Transverse colon (tissue), 4 donors: ENCODE results near the gene CPSF4L.

Experiments
- EP300 ChIP-seq: sonication (generic); formaldehyde crosslinking; IDR thresholded peaks from one replicate; pipeline ENCODE4 v1.6.1; 2017; ENCODE audit warnings: antibody characterized with exemption, low read depth
- POLR2A ChIP-seq: fragments of 450-650 bp; IDR thresholded peaks from one replicate; pipeline ENCODE4 v1.6.1; 2016; ENCODE audit warnings: antibody characterized with exemption, mild to moderate bottlenecking, moderate library complexity
- POLR2AphosphoS5 ChIP-seq, 3 donors: sonication (generic); formaldehyde crosslinking; IDR thresholded peaks; one replicate each; pipeline ENCODE4 v1.6.1; 2016; ENCODE audit warnings: antibody characterized with exemption in 3 of 3
- TF ChIP-seq, protein P1 (sequence below), 5 experiments: fragments of 200-600 bp in 3 of 5; fragments of 450-650 bp in 2 of 5; sonication (generic) in 3 of 5; IDR thresholded peaks; 1 replicate in 2 of 5; 2 replicates in 3 of 5; pipeline ENCODE4 v1.5.1; 2016 to 2017; ENCODE audit warnings: antibody characterized with exemption in 5 of 5, inconsistent platforms in 3 of 5, mild to moderate bottlenecking in 2 of 5, moderate library complexity in 1 of 5

DNA sequence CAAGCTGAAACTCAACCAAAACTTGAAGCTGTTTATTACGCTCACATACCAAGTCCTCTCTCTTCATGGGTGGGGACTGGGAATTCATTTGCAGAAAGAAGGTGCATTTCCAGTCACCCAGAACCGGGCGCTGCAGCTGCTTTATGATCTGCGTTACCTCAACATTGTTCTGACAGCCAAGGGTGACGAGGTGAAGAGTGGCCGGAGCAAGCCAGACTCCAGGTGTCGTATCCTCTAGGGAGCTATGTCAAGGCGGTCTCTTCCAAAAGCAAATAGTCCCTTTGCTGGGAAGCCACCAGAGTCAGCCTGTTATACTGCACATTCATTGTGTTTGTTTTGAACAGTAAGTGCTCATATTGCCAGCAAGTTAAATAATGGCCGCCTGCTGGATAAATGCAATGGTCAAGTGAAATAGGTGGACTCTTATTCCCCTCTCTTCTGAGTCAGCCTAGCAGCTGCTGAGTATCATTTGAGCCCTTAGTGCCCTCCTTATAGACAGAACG, 56.2 kb downstream of the CPSF4L start:
- TF ChIP-seq, protein P1, sequence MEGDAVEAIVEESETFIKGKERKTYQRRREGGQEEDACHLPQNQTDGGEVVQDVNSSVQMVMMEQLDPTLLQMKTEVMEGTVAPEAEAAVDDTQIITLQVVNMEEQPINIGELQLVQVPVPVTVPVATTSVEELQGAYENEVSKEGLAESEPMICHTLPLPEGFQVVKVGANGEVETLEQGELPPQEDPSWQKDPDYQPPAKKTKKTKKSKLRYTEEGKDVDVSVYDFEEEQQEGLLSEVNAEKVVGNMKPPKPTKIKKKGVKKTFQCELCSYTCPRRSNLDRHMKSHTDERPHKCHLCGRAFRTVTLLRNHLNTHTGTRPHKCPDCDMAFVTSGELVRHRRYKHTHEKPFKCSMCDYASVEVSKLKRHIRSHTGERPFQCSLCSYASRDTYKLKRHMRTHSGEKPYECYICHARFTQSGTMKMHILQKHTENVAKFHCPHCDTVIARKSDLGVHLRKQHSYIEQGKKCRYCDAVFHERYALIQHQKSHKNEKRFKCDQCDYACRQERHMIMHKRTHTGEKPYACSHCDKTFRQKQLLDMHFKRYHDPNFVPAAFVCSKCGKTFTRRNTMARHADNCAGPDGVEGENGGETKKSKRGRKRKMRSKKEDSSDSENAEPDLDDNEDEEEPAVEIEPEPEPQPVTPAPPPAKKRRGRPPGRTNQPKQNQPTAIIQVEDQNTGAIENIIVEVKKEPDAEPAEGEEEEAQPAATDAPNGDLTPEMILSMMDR (IDR thresholded peaks at IDR 0.05): no peak
- TF ChIP-seq POLR2A (no peak), POLR2AphosphoS5 (IDR thresholded peaks at IDR 0.05) (no peak), EP300 (no peak)
